Measurements from ENCODE around the gene UIMC1. TPM values are rescaled to one million over a fixed set of nuclear protein-coding genes. Genes with fewer than 3 reads are reported as not detected.
A peak's percentile ranks its signal among the peaks of the same experiment; 100 is the strongest.

Gene UIMC1
- total RNA-seq, 1 donor from 2014 or later: 67.7 TPM

GRCh38 chr5:176959051-176959450 lies 47.5 kb downstream of the UIMC1 start:
- H3K9me3 ChIP-seq (ENCODE audit: low read depth): no peaks in the 10 kb centered on the region
- peak; percentile 61 for DNase-seq (ENCODE audit: low spot score)
- Mint-ChIP-seq H3K4me3 (no peak overlapping the region), H3K27me3 (ENCODE audit: insufficient read depth, low read depth) (peaks cover 2% of the 10 kb centered on the region), H3K36me3 (peaks cover 9% of the 10 kb centered on the region), H3K4me1 (no peaks in the 10 kb centered on the region), H3K27ac (no peak overlapping the region), H3K9me3 (no peaks in the 10 kb centered on the region)
- no peak overlapping the region for H3K9ac ChIP-seq
- no peaks in the 10 kb centered on the region for H3K27me3 ChIP-seq
- H3F3A ChIP-seq (ENCODE audit: low read depth): peaks cover 26% of the 10 kb centered on the region
- no peak overlapping the region for H3K4me3 ChIP-seq
- no peak for TF ChIP-seq EZH2 (IDR thresholded peaks at IDR 0.05)
- no peak for TF ChIP-seq EZH2phosphoT487 (IDR thresholded peaks at IDR 0.05)
- peak; percentile 70 for TF ChIP-seq CTCF (IDR thresholded peaks at IDR 0.05)
- H3K4me2 ChIP-seq: no peak overlapping the region
- H3K79me2 ChIP-seq (ENCODE audit: low read depth): no peaks in the 10 kb centered on the region
- H3K27ac ChIP-seq: no peak overlapping the region
- H3K36me3 ChIP-seq: peaks cover 5% of the 10 kb centered on the region
- no peak overlapping the region for H2AFZ ChIP-seq (replicated peaks)
- peaks cover 4% of the 10 kb centered on the region for H4K20me1 ChIP-seq (ENCODE audit: low read depth)
- H3K4me1 ChIP-seq: no peaks in the 10 kb centered on the region

DNA sequence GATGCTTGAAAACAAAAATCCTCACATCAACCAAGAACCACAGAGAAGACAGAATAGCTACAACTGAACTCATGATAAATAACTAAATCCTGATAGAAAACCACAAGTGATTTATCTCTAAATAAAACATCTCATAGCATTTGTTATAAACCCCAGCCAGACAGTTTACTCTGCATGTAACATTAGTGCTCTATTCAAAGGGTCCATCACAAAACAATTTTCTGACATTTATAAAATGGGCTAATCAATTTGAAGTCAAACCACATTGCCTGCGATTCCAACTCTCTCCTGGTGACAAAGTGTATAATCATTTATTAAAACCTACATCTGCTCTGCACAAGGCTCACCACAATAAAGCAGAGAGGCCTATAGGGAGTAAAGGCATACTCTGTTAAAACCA lies 49.8 kb downstream of the UIMC1 start:
- Histone ChIP-seq H3K9me3 (ENCODE audit: low read depth) (no peaks in the 10 kb centered on the region), H3K9ac (no peak overlapping the region), H3F3A (ENCODE audit: low read depth) (peaks cover 17% of the 10 kb centered on the region), H3K36me3 (peaks cover 11% of the 10 kb centered on the region), H3K4me1 (no peaks in the 10 kb centered on the region), H3K27me3 (no peaks in the 10 kb centered on the region), H2AFZ (replicated peaks) (no peak overlapping the region), H3K4me3 (no peak overlapping the region), H3K79me2 (ENCODE audit: low read depth) (no peaks in the 10 kb centered on the region), H3K27ac (no peak overlapping the region), H3K4me2 (no peak overlapping the region), H4K20me1 (ENCODE audit: low read depth) (peaks cover 7% of the 10 kb centered on the region)
- DNase-seq (ENCODE audit: low spot score): no peak
- TF ChIP-seq EZH2 (IDR thresholded peaks at IDR 0.05) (no peak), CTCF (IDR thresholded peaks at IDR 0.05) (no peak), EZH2phosphoT487 (IDR thresholded peaks at IDR 0.05) (no peak)
- Mint-ChIP-seq H3K27me3 (ENCODE audit: insufficient read depth, low read depth) (peaks cover 2% of the 10 kb centered on the region), H3K36me3 (peaks cover 8% of the 10 kb centered on the region), H3K27ac (no peak overlapping the region), H3K9me3 (no peaks in the 10 kb centered on the region), H3K4me3 (no peak overlapping the region), H3K4me1 (peaks cover 7% of the 10 kb centered on the region)

- Histone ChIP-seq H3K4me3 (no peak overlapping the region), H3K4me2 (no peak overlapping the region), H4K20me1 (ENCODE audit: low read depth) (peaks cover 7% of the 10 kb centered on the region), H3K4me1 (no peaks in the 10 kb centered on the region), H3K79me2 (ENCODE audit: low read depth) (no peaks in the 10 kb centered on the region), H2AFZ (replicated peaks) (no peak overlapping the region), H3K9me3 (ENCODE audit: low read depth) (no peaks in the 10 kb centered on the region), H3K27me3 (no peaks in the 10 kb centered on the region), H3F3A (ENCODE audit: low read depth) (peaks cover 17% of the 10 kb centered on the region), H3K27ac (no peak overlapping the region), H3K36me3 (peaks cover 20% of the 10 kb centered on the region), H3K9ac (no peak overlapping the region)
- no peak for TF ChIP-seq CTCF (IDR thresholded peaks at IDR 0.05)
- TF ChIP-seq EZH2 (IDR thresholded peaks at IDR 0.05): no peak
- no peak for TF ChIP-seq EZH2phosphoT487 (IDR thresholded peaks at IDR 0.05)
- Mint-ChIP-seq H3K27me3 (ENCODE audit: insufficient read depth, low read depth) (peaks cover 2% of the 10 kb centered on the region), H3K27ac (no peak overlapping the region), H3K4me1 (peaks cover 7% of the 10 kb centered on the region), H3K36me3 (peaks cover 13% of the 10 kb centered on the region), H3K4me3 (no peak overlapping the region), H3K9me3 (no peaks in the 10 kb centered on the region)
- no peak for DNase-seq (ENCODE audit: low spot score)
Observed at GRCh38 chr5:176955895-176956294, 50.7 kb downstream of the UIMC1 start.
